ENCODE data around the gene GNAT1. TPM values are rescaled to one million over a fixed set of nuclear protein-coding genes. Genes with fewer than 3 reads are reported as not detected.

Gene GNAT1
- polyA plus RNA-seq, 2 of the 4 experiments (the other 2 are of a cell fraction), result not detected

DNA sequence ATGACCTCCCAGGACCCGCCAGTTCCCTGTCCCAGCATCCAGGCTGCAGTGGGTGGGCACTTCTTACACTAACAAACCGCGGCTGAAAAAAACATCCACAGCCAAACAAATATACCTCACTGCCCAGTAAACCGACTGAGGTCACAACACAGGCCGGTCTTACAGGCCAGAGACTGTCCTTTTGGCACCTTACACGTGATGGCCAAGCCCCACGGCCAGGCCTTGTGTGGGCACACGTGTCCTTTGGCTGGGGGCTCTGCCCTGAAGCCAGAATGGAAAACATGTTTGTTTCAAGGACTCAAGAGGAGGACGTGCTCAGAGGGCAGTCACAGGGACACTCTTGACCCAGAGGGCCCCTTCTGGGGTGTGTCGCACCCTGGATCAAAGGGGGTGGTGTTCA lies 23.4 kb downstream of the GNAT1 start:
- Histone ChIP-seq H3K4me3 (no peak overlapping the region), H3K4me2 (no peak overlapping the region), H3K27ac (no peak overlapping the region), H3K9me3 (no peaks in the 10 kb centered on the region), H3K4me1 (no peaks in the 10 kb centered on the region)
- no peak for DNase-seq (ENCODE audit: low read depth in 1 of 2, low spot score in 1 of 2)
- POLR2A ChIA-PET, result no interaction called here
- ATAC-seq, result no peak
- TF ChIP-seq ZC3H11A (IDR thresholded peaks at IDR 0.05) (no peak), HOXA7 (CRISPR knock-in tag; IDR thresholded peaks at IDR 0.05) (no peak), POLR2AphosphoS2 (conservative IDR thresholded peaks at IDR 0.05; ENCODE audit: low read length) (no peak), CBX2 (IDR thresholded peaks at IDR 0.05; ENCODE audit: borderline replicate concordance, low read depth) (no peak), FOSL2 (IDR thresholded peaks at IDR 0.05) (no peak), FOSL2 (CRISPR knock-in tag; IDR thresholded peaks at IDR 0.05) (no peak), HOXB13 (CRISPR knock-in tag; IDR thresholded peaks at IDR 0.05; ENCODE audit: low read depth) (no peak), TFCP2L1 (CRISPR knock-in tag; IDR thresholded peaks at IDR 0.05) (no peak), ZSCAN20 (CRISPR knock-in tag; IDR thresholded peaks at IDR 0.05) (no peak), ESRRA (IDR thresholded peaks at IDR 0.05; ENCODE audit: borderline replicate concordance, low read length) (no peak), TP53 (CRISPR knock-in tag; IDR thresholded peaks at IDR 0.05) (no peak), KDM5A (IDR thresholded peaks at IDR 0.05) (no peak), EP300 (IDR thresholded peaks at IDR 0.05) (no peak), HOXB5 (CRISPR knock-in tag; IDR thresholded peaks at IDR 0.05) (no peak), RCOR1 (IDR thresholded peaks at IDR 0.05; ENCODE audit: low read depth, low read length) (no peak)
- TF ChIP-seq, protein P1, sequence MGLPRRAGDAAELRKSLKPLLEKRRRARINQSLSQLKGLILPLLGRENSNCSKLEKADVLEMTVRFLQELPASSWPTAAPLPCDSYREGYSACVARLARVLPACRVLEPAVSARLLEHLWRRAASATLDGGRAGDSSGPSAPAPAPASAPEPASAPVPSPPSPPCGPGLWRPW (IDR thresholded peaks at IDR 0.05), result no peak
- TF ChIP-seq, protein P2, sequence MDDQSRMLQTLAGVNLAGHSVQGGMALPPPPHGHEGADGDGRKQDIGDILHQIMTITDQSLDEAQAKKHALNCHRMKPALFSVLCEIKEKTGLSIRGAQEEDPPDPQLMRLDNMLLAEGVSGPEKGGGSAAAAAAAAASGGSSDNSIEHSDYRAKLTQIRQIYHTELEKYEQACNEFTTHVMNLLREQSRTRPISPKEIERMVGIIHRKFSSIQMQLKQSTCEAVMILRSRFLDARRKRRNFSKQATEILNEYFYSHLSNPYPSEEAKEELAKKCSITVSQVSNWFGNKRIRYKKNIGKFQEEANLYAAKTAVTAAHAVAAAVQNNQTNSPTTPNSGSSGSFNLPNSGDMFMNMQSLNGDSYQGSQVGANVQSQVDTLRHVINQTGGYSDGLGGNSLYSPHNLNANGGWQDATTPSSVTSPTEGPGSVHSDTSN (IDR thresholded peaks at IDR 0.05), result no peak
- TF ChIP-seq, protein P3, sequence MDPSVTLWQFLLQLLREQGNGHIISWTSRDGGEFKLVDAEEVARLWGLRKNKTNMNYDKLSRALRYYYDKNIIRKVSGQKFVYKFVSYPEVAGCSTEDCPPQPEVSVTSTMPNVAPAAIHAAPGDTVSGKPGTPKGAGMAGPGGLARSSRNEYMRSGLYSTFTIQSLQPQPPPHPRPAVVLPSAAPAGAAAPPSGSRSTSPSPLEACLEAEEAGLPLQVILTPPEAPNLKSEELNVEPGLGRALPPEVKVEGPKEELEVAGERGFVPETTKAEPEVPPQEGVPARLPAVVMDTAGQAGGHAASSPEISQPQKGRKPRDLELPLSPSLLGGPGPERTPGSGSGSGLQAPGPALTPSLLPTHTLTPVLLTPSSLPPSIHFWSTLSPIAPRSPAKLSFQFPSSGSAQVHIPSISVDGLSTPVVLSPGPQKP (IDR thresholded peaks at IDR 0.05; ENCODE audit: low read depth, low read length), result no peak
- TF ChIP-seq, protein P4, sequence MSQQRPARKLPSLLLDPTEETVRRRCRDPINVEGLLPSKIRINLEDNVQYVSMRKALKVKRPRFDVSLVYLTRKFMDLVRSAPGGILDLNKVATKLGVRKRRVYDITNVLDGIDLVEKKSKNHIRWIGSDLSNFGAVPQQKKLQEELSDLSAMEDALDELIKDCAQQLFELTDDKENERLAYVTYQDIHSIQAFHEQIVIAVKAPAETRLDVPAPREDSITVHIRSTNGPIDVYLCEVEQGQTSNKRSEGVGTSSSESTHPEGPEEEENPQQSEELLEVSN (IDR thresholded peaks at IDR 0.05; ENCODE audit: borderline replicate concordance, low read depth), result no peak
- FAIRE-seq, result no peak
- CTCF ChIA-PET, result interaction anchor here (0.7 to 25.9 kb wide), 4 partner anchors 11 to 24 kb away, joined by 3 to 550 read pairs (median 10); partner anchors contain the start of gene GNAT1
- 58% methylated on average over 7 of the region's 10 CpGs for WGBS (ENCODE audit: missing lambda C conversion rate)

DNA sequence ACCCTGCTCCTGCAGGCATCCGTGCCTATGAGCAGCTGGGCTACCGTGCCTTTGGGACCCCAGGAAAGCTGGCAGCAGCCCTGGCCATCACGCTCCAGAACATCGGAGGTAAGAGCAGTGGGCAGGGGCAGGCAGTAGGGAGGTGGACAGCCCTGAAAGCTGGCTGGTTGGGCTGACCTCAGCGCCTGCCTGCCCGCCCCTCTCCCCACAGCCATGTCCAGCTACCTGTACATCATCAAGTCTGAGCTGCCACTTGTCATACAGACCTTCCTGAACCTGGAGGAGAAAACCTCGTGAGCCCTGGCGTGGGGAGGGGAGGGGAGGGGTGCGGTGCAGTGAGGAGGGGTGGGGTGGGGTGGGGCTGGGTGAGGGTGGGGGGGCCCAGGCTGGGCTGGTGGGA lies 24.1 kb downstream of the GNAT1 start:
- no peak overlapping the region for H3K27ac ChIP-seq
- CTCF ChIA-PET, result interaction anchor here (1.4 to 25.9 kb wide), 3 partner anchors 11 to 25 kb away, joined by 4 to 550 read pairs (median 17); partner anchors contain the start of gene GNAT1
- no peaks in the 10 kb centered on the region for H3K4me1 ChIP-seq
- TF ChIP-seq JUNB (IDR thresholded peaks at IDR 0.05), result no peak
- TF ChIP-seq ZC3H11A (IDR thresholded peaks at IDR 0.05), result no peak
- TF ChIP-seq RAD21 (conservative IDR thresholded peaks at IDR 0.05 in 1 of 2, IDR thresholded peaks at IDR 0.05 in 1 of 2), result no peak
- TF ChIP-seq, protein P5, sequence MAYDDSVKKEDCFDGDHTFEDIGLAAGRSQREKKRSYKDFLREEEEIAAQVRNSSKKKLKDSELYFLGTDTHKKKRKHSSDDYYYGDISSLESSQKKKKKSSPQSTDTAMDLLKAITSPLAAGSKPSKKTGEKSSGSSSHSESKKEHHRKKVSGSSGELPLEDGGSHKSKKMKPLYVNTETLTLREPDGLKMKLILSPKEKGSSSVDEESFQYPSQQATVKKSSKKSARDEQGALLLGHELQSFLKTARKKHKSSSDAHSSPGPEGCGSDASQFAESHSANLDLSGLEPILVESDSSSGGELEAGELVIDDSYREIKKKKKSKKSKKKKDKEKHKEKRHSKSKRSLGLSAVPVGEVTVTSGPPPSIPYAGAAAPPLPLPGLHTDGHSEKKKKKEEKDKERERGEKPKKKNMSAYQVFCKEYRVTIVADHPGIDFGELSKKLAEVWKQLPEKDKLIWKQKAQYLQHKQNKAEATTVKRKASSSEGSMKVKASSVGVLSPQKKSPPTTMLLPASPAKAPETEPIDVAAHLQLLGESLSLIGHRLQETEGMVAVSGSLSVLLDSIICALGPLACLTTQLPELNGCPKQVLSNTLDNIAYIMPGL (CRISPR knock-in tag; IDR thresholded peaks at IDR 0.05; ENCODE audit: borderline replicate concordance), result no peak
- no peak for TF ChIP-seq CBX2 (IDR thresholded peaks at IDR 0.05; ENCODE audit: borderline replicate concordance, low read depth)
- TF ChIP-seq POLR2A (IDR thresholded peaks at IDR 0.05; ENCODE audit: low read length), result no peak
- TF ChIP-seq KDM5A (IDR thresholded peaks at IDR 0.05), result no peak
- TF ChIP-seq CHD2 (IDR thresholded peaks at IDR 0.05; ENCODE audit: low read length, partially characterized antibody), result no peak
- no peak for TF ChIP-seq NPAS2 (CRISPR knock-in tag; IDR thresholded peaks at IDR 0.05; ENCODE audit: borderline replicate concordance)
- no peak for TF ChIP-seq TFCP2L1 (CRISPR knock-in tag; IDR thresholded peaks at IDR 0.05)
- no peak for TF ChIP-seq NR3C1 (IDR thresholded peaks at IDR 0.05)
- TF ChIP-seq, protein P6, sequence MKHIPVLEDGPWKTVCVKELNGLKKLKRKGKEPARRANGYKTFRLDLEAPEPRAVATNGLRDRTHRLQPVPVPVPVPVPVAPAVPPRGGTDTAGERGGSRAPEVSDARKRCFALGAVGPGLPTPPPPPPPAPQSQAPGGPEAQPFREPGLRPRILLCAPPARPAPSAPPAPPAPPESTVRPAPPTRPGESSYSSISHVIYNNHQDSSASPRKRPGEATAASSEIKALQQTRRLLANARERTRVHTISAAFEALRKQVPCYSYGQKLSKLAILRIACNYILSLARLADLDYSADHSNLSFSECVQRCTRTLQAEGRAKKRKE (CRISPR knock-in tag; IDR thresholded peaks at IDR 0.05; ENCODE audit: low read depth), result no peak
- TF ChIP-seq, protein P1 (IDR thresholded peaks at IDR 0.05), result no peak
- no peak for TF ChIP-seq HOXA7 (CRISPR knock-in tag; IDR thresholded peaks at IDR 0.05)
- TF ChIP-seq ZSCAN20 (CRISPR knock-in tag; IDR thresholded peaks at IDR 0.05), result no peak
- no peak for TF ChIP-seq JUN (IDR thresholded peaks at IDR 0.05)
- no peak for TF ChIP-seq MAFK (IDR thresholded peaks at IDR 0.05; ENCODE audit: partially characterized antibody)
- TF ChIP-seq, protein P7, sequence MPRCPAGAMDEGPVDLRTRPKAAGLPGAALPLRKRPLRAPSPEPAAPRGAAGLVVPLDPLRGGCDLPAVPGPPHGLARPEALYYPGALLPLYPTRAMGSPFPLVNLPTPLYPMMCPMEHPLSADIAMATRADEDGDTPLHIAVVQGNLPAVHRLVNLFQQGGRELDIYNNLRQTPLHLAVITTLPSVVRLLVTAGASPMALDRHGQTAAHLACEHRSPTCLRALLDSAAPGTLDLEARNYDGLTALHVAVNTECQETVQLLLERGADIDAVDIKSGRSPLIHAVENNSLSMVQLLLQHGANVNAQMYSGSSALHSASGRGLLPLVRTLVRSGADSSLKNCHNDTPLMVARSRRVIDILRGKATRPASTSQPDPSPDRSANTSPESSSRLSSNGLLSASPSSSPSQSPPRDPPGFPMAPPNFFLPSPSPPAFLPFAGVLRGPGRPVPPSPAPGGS (IDR thresholded peaks at IDR 0.05), result no peak
- no peak for TF ChIP-seq BHLHE40 (IDR thresholded peaks at IDR 0.05; ENCODE audit: low read depth, low read length)
- POLR2A ChIA-PET, result interaction anchor here (0.6 kb wide), 1 partner anchor 15 kb away, joined by 3 read pairs; no protein-coding TSS in a partner anchor
- no peak overlapping the region for H3K4me3 ChIP-seq
- no peak overlapping the region for H3K4me2 ChIP-seq
- DNase-seq (ENCODE audit: low read depth in 1 of 2, low spot score in 1 of 2) (no peak), ATAC-seq (no peak), FAIRE-seq (no peak)
- no CpG with 5 or more reads among the region's 9 CpGs for WGBS (ENCODE audit: missing lambda C conversion rate)
- H3K9me3 ChIP-seq, result no peaks in the 10 kb centered on the region
